Activated CD4-positive, CD25-positive, alpha-beta regulatory T cell treated with anti-CD3 and anti-CD28 coated beads, Interleukin-2, amount 50 U/mL, for 16 hours (primary cell): Measurements from ENCODE around the gene TIE1.

Experiments
- DNase-seq: peaks from one replicate; pipeline ENCODE4 v3.0.0-alpha.2; 2020; ENCODE audit warnings: low read depth, low spot score

TIE1 gene

GRCh38 chr1:43312663-43313515 is 12.1 kb downstream of the TIE1 start:
- DNase-seq: no peak

GRCh38 chr1:43313771-43314170 is 13.0 kb downstream of the TIE1 start:
- DNase-seq: no peak

GRCh38 chr1:43314233-43314632 is 13.5 kb downstream of the TIE1 start:
- no peak for DNase-seq

- DNase-seq: no peak
Observed at GRCh38 chr1:43315481-43315880, 14.7 kb downstream of the TIE1 start.

- DNase-seq: no peak
Observed at GRCh38 chr1:43315963-43316737, 15.4 kb downstream of the TIE1 start.

GRCh38 chr1:43316738-43317520 is 16.1 kb downstream of the TIE1 start:
- DNase-seq: no peak

- no peak for DNase-seq
Observed at GRCh38 chr1:43317817-43318471, 17.2 kb downstream of the TIE1 start.

- DNase-seq: no peak
Observed at GRCh38 chr1:43318831-43319230, 18.0 kb downstream of the TIE1 start.

- DNase-seq: no peak
Observed at GRCh38 chr1:43319288-43319687, 18.5 kb downstream of the TIE1 start.

- DNase-seq: no peak
Observed at GRCh38 chr1:43319766-43320165, 19.0 kb downstream of the TIE1 start.

GRCh38 chr1:43321331-43321891 is 20.6 kb downstream of the TIE1 start:
- no peak for DNase-seq

GRCh38 chr1:43322506-43322905 is 21.7 kb downstream of the TIE1 start:
- DNase-seq: no peak

- no peak for DNase-seq
Observed at GRCh38 chr1:43324810-43325209, 24.0 kb downstream of the TIE1 start.

- DNase-seq: no peak
Observed at GRCh38 chr1:43325381-43325780, 24.6 kb downstream of the TIE1 start.

- no peak for DNase-seq
Observed at GRCh38 chr1:43327549-43328292, 26.9 kb downstream of the TIE1 start.

GRCh38 chr1:43329995-43330751 is 29.4 kb downstream of the TIE1 start:
- DNase-seq: no peak

GRCh38 chr1:43331688-43332087 is 30.9 kb downstream of the TIE1 start:
- DNase-seq: no peak

GRCh38 chr1:43334453-43335205 is 33.8 kb downstream of the TIE1 start:
- DNase-seq: no peak

GRCh38 chr1:43337588-43337987 is 36.8 kb downstream of the TIE1 start, which contains the start of gene MPL:
Gene MPL, plus strand, starts transcription at chr1:43337818. Its CDS starts 31 bp downstream, at chr1:43337849.
- DNase-seq: no peak
